AG09309 (cell line): ENCODE measurements around the gene GNG14.

Experiments used
- DNase-seq: peaks from one replicate; pipeline ENCODE4 v3.0.0-alpha.2; 2010; ENCODE audit warnings: low read depth
- H3K4me3 ChIP-seq: 2 replicates; pipeline ENCODE4 v1.5.1; 2011; ENCODE audit warnings: mild to moderate bottlenecking, low read depth, low read length, moderate library complexity; ENCODE audit not compliant: control insufficient read depth
- TF ChIP-seq, protein P1 (sequence below): IDR thresholded peaks from 2 replicates; pipeline ENCODE4 v1.5.1; 2011; ENCODE audit warnings: mild to moderate bottlenecking, low read depth, low read length, inconsistent platforms; ENCODE audit not compliant: insufficient read depth, control insufficient read depth; ENCODE audit errors: missing control alignments

Gene GNG14

DNA sequence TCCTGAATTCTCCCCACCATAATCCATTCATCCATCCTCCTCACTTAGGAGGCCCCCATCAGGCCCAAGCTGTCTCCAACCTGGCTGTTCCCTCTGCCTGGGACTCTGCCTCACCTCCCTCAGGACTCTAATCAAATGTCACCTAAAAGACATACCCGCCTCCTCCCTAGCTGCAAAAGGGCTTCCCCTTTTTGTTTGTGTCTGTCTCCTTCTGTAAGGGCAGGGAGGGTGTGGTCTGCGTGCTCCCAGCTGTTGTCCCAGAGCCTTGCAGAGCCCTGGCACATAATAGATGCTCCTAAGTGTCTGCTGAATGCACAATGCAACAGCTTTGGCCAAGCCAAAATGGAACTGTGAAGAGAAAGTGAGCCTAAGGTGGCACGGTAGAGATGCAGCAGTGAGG is 42.3 kb downstream of the GNG14 start:
- DNase-seq = no peak
- H3K4me3 ChIP-seq = no peak overlapping the region
- TF ChIP-seq, protein P1, sequence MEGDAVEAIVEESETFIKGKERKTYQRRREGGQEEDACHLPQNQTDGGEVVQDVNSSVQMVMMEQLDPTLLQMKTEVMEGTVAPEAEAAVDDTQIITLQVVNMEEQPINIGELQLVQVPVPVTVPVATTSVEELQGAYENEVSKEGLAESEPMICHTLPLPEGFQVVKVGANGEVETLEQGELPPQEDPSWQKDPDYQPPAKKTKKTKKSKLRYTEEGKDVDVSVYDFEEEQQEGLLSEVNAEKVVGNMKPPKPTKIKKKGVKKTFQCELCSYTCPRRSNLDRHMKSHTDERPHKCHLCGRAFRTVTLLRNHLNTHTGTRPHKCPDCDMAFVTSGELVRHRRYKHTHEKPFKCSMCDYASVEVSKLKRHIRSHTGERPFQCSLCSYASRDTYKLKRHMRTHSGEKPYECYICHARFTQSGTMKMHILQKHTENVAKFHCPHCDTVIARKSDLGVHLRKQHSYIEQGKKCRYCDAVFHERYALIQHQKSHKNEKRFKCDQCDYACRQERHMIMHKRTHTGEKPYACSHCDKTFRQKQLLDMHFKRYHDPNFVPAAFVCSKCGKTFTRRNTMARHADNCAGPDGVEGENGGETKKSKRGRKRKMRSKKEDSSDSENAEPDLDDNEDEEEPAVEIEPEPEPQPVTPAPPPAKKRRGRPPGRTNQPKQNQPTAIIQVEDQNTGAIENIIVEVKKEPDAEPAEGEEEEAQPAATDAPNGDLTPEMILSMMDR = no peak

DNA sequence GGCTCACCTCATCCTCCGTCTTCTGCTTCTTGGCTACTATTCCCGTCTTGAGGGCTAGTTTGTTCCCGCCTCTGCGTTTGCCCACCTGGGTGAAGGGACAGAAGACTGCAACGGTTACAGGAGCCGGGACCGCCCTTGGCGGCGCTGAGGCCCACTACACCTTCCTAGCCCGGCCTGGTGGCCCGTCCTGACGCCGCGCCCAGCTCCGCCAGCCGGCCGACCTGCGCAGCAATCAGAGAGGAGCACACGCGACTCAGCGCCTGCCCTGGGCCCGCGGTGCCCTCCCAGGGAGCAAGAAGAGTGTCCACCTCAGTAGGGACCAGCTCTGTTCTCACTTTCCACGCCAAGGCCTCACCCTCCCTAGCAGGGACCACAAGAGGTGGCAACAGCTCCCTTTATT is 43.5 kb downstream of the GNG14 start:
- H3K4me3 ChIP-seq = no peak overlapping the region
- TF ChIP-seq, protein P1 = no peak
- DNase-seq = no peak

- no peak for DNase-seq
- peak overlapping the region; percentile 89 for H3K4me3 ChIP-seq
- TF ChIP-seq, protein P1 = peak; percentile 42
Observed at GRCh38 chr19:12733369-12734214, 45.8 kb downstream of the GNG14 start.

GRCh38 chr19:12736995-12737834 is 49.4 kb downstream of the GNG14 start, which contains the start of gene GET3:
Gene GET3, plus strand, starts transcription at chr19:12737497. Its CDS starts 9 bp downstream, at chr19:12737506.
- TF ChIP-seq, protein P1 = no peak
- DNase-seq = peak; percentile 100

DNA sequence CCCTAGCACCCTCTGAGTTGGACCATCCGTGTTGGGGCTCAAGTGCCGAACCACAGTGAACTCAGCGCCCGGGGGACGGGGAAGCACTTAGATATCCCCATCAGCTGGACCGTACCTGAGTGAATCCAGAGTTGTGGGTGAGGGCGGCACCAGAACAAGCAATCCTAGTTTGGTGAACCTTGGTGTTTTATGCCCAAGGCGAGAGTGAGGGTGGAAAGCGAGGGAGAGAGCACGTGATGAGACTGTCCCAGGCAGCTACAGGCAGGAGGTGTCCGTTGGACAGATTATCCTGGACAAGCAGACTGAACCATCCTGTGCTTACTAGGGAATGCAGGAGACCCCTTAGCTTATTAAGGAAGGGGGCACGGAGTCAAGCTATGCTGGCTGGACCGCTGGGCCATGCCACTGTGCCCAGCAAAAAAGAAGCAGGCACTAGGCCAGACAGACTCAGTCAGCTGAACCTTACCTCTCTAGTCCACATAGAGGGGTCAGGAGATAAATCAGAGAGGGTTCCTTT is 50.1 kb downstream of the GNG14 start:
- H3K4me3 ChIP-seq = peak overlapping the region; percentile 97
- no peak for DNase-seq
- TF ChIP-seq, protein P1 = no peak

More at GRCh38 chr19:12736995-12737834, 49.4 kb downstream of the GNG14 start, which contains the start of gene GET3:
- H3K4me3 ChIP-seq = peak within 1 kb of the TSS; percentile 97
